Neural crest cell (in vitro differentiated cells): Measurements from ENCODE around the gene ZGRF1. TPM values are rescaled to one million over a fixed set of nuclear protein-coding genes. Genes with fewer than 3 reads are reported as not detected.
"Not testable (repeated sequence)": the region's sequence is repeated elsewhere in the genome, so short reads cannot be mapped to it uniquely, and the experiment has no call there.

Source experiments
- DNase-seq: peaks from one replicate; pipeline ENCODE4 v3.0.0; 2021; ENCODE audit warnings: low read depth, mixed read lengths, low spot score
- H3K27ac Mint-ChIP-seq: one replicate; pipeline ENCODE4 v1.8.0; 2021; ENCODE audit warnings: mild to moderate bottlenecking, mixed read lengths; ENCODE audit not compliant: unreplicated experiment
- H3K27me3 Mint-ChIP-seq: 2 replicates; pipeline ENCODE4 v1.8.0; 2021; ENCODE audit warnings: low read depth, mild to moderate bottlenecking, mixed read lengths
- H3K36me3 Mint-ChIP-seq: 2 replicates; pipeline ENCODE4 v1.8.0; 2021; ENCODE audit warnings: low read depth, mild to moderate bottlenecking, mixed read lengths
- H3K4me1 Mint-ChIP-seq: 2 replicates; pipeline ENCODE4 v1.8.0; 2021; ENCODE audit warnings: mixed read lengths
- H3K4me3 Mint-ChIP-seq: one replicate; pipeline ENCODE4 v1.8.0; 2021; ENCODE audit warnings: mild to moderate bottlenecking, mixed read lengths
- H3K9me3 Mint-ChIP-seq: 2 replicates; pipeline ENCODE4 v1.8.0; 2021; ENCODE audit warnings: mixed read lengths
- total RNA-seq: library from RNA; stranded (reverse); gene quantifications from 2 replicates; pipeline ENCODE4 v1.2.1, GENCODE V29; 2021
- TF ChIP-seq, protein P1 (sequence below): fragments of 200-600 bp; sonication (generic); conservative IDR thresholded peaks from 2 replicates; pipeline ENCODE4 v1.5.0; 2021; ENCODE audit warnings: antibody characterized with exemption, mild to moderate bottlenecking

ZGRF1 gene
- total RNA-seq, 1 donor from 2014 or later = 36.0 TPM

DNA sequence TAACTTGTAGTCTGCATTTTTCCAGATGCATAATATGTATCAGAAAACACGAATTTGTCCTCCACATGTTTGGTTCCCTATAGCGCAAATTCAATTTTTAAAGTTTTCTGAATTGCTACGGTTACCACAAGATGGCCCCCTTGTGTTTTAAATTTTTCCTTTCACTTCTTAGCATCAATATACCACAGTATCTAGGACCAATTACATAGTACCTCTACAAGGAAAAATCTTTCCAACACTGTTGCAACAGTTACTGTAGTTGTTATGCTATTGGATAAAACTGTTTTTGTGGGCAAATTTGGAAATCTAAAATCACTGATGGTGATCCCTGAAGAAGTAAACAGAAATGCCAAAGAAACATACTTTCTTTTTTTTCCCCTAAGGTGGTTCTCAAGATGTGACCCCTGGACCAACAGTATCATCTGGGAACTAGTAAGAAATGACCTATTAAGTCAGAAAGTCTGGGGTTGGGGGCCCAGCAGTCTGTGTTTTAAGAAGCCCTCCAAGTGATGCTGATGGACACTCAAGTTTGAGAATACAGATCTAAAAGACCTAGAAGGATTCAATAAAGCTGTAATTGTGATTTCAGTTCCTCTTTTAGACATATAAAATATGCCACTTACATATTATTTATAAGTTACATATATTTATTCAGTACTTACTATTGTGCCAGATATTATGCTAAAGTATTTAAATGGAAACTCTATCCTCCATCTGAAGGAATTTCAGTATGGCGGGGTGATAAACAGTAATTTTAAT, 3.1 kb downstream of the ZGRF1 start:
- no peaks in the 10 kb centered on the region for H3K27me3 Mint-ChIP-seq
- TF ChIP-seq, protein P1, sequence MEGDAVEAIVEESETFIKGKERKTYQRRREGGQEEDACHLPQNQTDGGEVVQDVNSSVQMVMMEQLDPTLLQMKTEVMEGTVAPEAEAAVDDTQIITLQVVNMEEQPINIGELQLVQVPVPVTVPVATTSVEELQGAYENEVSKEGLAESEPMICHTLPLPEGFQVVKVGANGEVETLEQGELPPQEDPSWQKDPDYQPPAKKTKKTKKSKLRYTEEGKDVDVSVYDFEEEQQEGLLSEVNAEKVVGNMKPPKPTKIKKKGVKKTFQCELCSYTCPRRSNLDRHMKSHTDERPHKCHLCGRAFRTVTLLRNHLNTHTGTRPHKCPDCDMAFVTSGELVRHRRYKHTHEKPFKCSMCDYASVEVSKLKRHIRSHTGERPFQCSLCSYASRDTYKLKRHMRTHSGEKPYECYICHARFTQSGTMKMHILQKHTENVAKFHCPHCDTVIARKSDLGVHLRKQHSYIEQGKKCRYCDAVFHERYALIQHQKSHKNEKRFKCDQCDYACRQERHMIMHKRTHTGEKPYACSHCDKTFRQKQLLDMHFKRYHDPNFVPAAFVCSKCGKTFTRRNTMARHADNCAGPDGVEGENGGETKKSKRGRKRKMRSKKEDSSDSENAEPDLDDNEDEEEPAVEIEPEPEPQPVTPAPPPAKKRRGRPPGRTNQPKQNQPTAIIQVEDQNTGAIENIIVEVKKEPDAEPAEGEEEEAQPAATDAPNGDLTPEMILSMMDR = peak; percentile 75
- no peaks in the 10 kb centered on the region for H3K9me3 Mint-ChIP-seq
- H3K4me3 Mint-ChIP-seq = peak overlapping the region; percentile 78
- DNase-seq = no peak
- H3K27ac Mint-ChIP-seq = no peak overlapping the region
- no peaks in the 10 kb centered on the region for H3K36me3 Mint-ChIP-seq
- H3K4me1 Mint-ChIP-seq = peaks cover 14% of the 10 kb centered on the region

DNA sequence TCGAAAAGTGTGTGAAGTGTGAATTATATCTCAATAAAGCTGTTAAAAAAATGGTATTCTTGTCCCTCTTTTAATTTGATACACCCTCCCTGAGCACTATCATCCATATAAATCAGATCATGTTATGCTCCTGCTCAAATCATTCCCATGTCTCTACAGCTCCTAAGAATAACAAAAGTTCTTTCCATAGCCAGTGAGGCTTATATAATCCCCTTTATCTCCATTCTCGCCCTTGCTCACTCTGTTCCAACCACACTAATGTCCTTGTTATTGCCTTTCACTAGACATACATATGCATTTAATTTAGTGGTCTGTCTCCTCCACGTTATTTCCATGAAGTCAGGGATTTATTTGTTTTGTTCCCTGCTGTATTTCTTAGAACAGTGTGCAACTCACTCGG, 10.5 kb downstream of the ZGRF1 start:
- Mint-ChIP-seq H3K9me3 (peaks cover 3% of the 10 kb centered on the region), H3K36me3 (peaks cover 23% of the 10 kb centered on the region), H3K27ac (no peak overlapping the region), H3K4me1 (peaks cover 8% of the 10 kb centered on the region), H3K4me3 (no peak overlapping the region), H3K27me3 (no peaks in the 10 kb centered on the region)
- no peak for DNase-seq
- TF ChIP-seq, protein P1 = no peak

DNA sequence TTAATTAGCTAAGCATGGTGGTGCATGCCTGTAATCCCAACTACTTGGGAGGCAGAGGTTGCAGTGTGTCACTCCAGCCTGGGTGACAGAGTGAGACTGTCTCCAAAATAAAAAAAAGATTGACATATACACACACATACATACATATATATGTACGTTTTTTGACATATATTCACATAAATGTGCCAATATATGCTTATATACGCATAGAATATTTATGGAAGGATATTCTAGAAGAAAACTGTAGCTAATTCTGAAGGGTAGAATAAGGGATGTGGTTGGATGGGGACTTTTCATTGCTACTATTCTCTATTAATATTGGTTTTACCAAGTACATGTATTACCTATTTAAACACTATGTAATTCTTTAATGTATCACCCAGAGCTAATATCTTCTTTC, 19.7 kb downstream of the ZGRF1 start:
- Mint-ChIP-seq H3K9me3 (no peaks in the 10 kb centered on the region), H3K4me3 (no peak overlapping the region), H3K27ac (no peak overlapping the region), H3K4me1 (no peaks in the 10 kb centered on the region), H3K36me3 (peaks cover 6% of the 10 kb centered on the region), H3K27me3 (no peaks in the 10 kb centered on the region)
- no peak for DNase-seq
- TF ChIP-seq, protein P1 = no peak

DNA sequence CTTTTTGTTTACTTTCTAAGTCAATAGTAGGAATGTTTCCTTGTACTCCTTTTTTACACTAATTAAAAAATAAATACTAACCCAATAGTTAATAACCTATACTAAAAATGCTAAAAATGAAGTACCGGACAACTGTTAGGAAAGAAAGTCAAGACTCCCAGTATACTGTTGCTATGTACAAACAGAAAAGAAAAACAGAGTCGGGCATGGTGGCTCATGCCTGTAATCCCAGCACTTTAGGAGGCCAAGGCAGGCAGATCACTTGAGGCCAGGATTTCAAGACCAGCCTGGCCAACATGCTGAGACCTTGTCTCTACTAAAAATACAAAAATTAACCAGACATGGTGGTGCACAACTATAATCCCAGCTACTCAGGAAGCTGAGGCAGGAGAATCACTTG, 23.9 kb downstream of the ZGRF1 start:
- not testable (repeated sequence) for H3K4me1 Mint-ChIP-seq, H3K36me3 Mint-ChIP-seq, H3K9me3 Mint-ChIP-seq, H3K27me3 Mint-ChIP-seq, DNase-seq, H3K4me3 Mint-ChIP-seq
- peak overlapping the region; percentile 27 for H3K27ac Mint-ChIP-seq

DNA sequence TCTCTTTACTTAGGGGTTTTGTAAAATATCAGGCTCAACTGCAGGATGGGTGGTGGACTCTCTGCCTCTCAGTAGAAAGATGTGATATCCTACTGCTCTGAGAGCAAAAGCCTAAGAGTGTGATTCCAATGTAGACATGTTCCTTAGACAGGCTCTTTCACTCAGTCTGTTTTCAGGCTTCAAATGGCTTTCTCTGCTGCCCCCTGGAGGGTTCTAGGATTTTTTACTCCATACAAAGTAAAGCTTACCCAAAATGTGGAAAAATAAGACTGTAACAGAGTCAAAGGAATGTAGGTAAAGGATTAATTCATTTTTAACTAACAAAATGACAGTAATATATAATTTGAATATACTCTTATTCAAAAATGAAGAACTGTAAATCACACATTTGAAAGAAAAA, 32.1 kb downstream of the ZGRF1 start:
- Mint-ChIP-seq H3K4me3 (no peak overlapping the region), H3K4me1 (no peaks in the 10 kb centered on the region), H3K9me3 (no peaks in the 10 kb centered on the region), H3K27ac (no peak overlapping the region), H3K36me3 (peaks cover 2% of the 10 kb centered on the region), H3K27me3 (no peaks in the 10 kb centered on the region)
- TF ChIP-seq, protein P1 = peak; percentile 78
- peak; percentile 52 for DNase-seq

DNA sequence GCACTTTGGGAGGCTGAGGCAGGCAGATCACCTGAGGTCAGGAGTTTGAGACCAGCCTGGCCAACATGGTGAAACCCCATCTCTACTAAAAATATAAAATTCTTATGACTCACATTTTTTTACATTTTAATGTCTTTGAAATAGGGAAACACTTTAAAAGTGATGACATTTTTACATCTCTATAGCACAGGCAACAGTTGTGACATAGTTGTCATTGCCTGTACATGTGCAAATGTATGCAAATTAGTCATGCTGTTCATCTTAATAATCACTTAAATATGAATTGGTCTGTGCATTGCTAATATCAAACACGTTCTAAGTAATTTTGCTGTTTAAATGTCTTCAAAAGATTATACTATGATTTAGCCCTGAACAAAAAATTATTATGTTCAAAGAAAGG, 41.7 kb downstream of the ZGRF1 start:
- DNase-seq = no peak
- H3K4me1 Mint-ChIP-seq = no peaks in the 10 kb centered on the region
- no peak overlapping the region for H3K27ac Mint-ChIP-seq
- H3K4me3 Mint-ChIP-seq = no peak overlapping the region
- TF ChIP-seq, protein P1 = no peak
- H3K27me3 Mint-ChIP-seq = no peaks in the 10 kb centered on the region
- no peaks in the 10 kb centered on the region for H3K9me3 Mint-ChIP-seq
- H3K36me3 Mint-ChIP-seq = peaks cover 14% of the 10 kb centered on the region
